ENCODE data around the gene KCNS3.
A peak's percentile ranks its signal among the peaks of the same experiment; 100 is the strongest.

The KCNS3 gene

GRCh38 chr2:17892770-17893534, 14.5 kb downstream of the KCNS3 start:
- no peak; the same call in 2 of the 3 replicates for ATAC-seq (ENCODE audit: low read depth)
- H3K27ac ChIP-seq (ENCODE audit: poor library complexity, severe bottlenecking): no peak overlapping the region
- no peak for DNase-seq (ENCODE audit: low spot score)

GRCh38 chr2:17894005-17894404, 15.5 kb downstream of the KCNS3 start:
- no peak overlapping the region for H3K4me3 ChIP-seq (ENCODE audit: severe bottlenecking)
- H3K27ac ChIP-seq (ENCODE audit: poor library complexity, severe bottlenecking): no peak overlapping the region
- H3K36me3 ChIP-seq (ENCODE audit: low read depth): no peaks in the 10 kb centered on the region
- no peak for TF ChIP-seq CTCF (IDR thresholded peaks at IDR 0.05; ENCODE audit: poor library complexity, severe bottlenecking)
- no peaks in the 10 kb centered on the region for H3K9me3 ChIP-seq (ENCODE audit: severe bottlenecking)
- no peaks in the 10 kb centered on the region for H3K4me1 ChIP-seq (ENCODE audit: insufficient read depth, poor library complexity, severe bottlenecking)
- ATAC-seq (ENCODE audit: low read depth) (no peak), DNase-seq (ENCODE audit: low spot score) (no peak)
- no peaks in the 10 kb centered on the region for H3K27me3 ChIP-seq (ENCODE audit: insufficient read depth, poor library complexity, severe bottlenecking)

More at GRCh38 chr2:17892770-17893534, 14.5 kb downstream of the KCNS3 start:
- no peaks in the 10 kb centered on the region for H3K9me3 ChIP-seq (ENCODE audit: severe bottlenecking)
- H3K36me3 ChIP-seq (ENCODE audit: low read depth): no peaks in the 10 kb centered on the region
- no peak for TF ChIP-seq CTCF (IDR thresholded peaks at IDR 0.05; ENCODE audit: poor library complexity, severe bottlenecking)
- no peaks in the 10 kb centered on the region for H3K4me1 ChIP-seq (ENCODE audit: insufficient read depth, poor library complexity, severe bottlenecking)
- H3K27me3 ChIP-seq (ENCODE audit: insufficient read depth, poor library complexity, severe bottlenecking): no peaks in the 10 kb centered on the region
- no peak overlapping the region for H3K4me3 ChIP-seq (ENCODE audit: severe bottlenecking)

- ATAC-seq (ENCODE audit: low read depth) (no peak), DNase-seq (ENCODE audit: low spot score) (no peak)
- no peaks in the 10 kb centered on the region for H3K4me1 ChIP-seq (ENCODE audit: insufficient read depth, poor library complexity, severe bottlenecking)
- H3K4me3 ChIP-seq (ENCODE audit: severe bottlenecking): no peak overlapping the region
- no peaks in the 10 kb centered on the region for H3K9me3 ChIP-seq (ENCODE audit: severe bottlenecking)
- no peak overlapping the region for H3K27ac ChIP-seq (ENCODE audit: poor library complexity, severe bottlenecking)
- no peaks in the 10 kb centered on the region for H3K36me3 ChIP-seq (ENCODE audit: low read depth)
- no peaks in the 10 kb centered on the region for H3K27me3 ChIP-seq (ENCODE audit: insufficient read depth, poor library complexity, severe bottlenecking)
- TF ChIP-seq CTCF (IDR thresholded peaks at IDR 0.05; ENCODE audit: poor library complexity, severe bottlenecking): no peak
Measured at GRCh38 chr2:17894556-17894955, 16.1 kb downstream of the KCNS3 start.

- peaks cover 4% of the 10 kb centered on the region for H3K4me1 ChIP-seq (ENCODE audit: insufficient read depth, poor library complexity, severe bottlenecking)
- DNase-seq (ENCODE audit: low spot score) (no peak), ATAC-seq (ENCODE audit: low read depth) (no peak)
- no peak overlapping the region for H3K4me3 ChIP-seq (ENCODE audit: severe bottlenecking)
- H3K36me3 ChIP-seq (ENCODE audit: low read depth): no peaks in the 10 kb centered on the region
- no peaks in the 10 kb centered on the region for H3K9me3 ChIP-seq (ENCODE audit: severe bottlenecking)
- H3K27ac ChIP-seq (ENCODE audit: poor library complexity, severe bottlenecking): no peak overlapping the region
- H3K27me3 ChIP-seq (ENCODE audit: insufficient read depth, poor library complexity, severe bottlenecking): no peaks in the 10 kb centered on the region
- no peak for TF ChIP-seq CTCF (IDR thresholded peaks at IDR 0.05; ENCODE audit: poor library complexity, severe bottlenecking)
Measured at GRCh38 chr2:17899871-17900270, 21.4 kb downstream of the KCNS3 start.

GRCh38 chr2:17901246-17901645, 22.8 kb downstream of the KCNS3 start:
- peaks cover 4% of the 10 kb centered on the region for H3K4me1 ChIP-seq (ENCODE audit: insufficient read depth, poor library complexity, severe bottlenecking)
- no peaks in the 10 kb centered on the region for H3K27me3 ChIP-seq (ENCODE audit: insufficient read depth, poor library complexity, severe bottlenecking)
- peak; percentile 95 for ATAC-seq (ENCODE audit: low read depth)
- no peak for TF ChIP-seq CTCF (IDR thresholded peaks at IDR 0.05; ENCODE audit: poor library complexity, severe bottlenecking)
- no peaks in the 10 kb centered on the region for H3K36me3 ChIP-seq (ENCODE audit: low read depth)
- DNase-seq (ENCODE audit: low spot score): peak; percentile 81
- H3K4me3 ChIP-seq (ENCODE audit: severe bottlenecking): no peak overlapping the region
- no peak overlapping the region for H3K27ac ChIP-seq (ENCODE audit: poor library complexity, severe bottlenecking)
- H3K9me3 ChIP-seq (ENCODE audit: severe bottlenecking): no peaks in the 10 kb centered on the region

All from RWPE2 (cell line).